Panc1 (cell line): ENCODE results near the gene GREB1.

Source experiments
- POLR2AphosphoS5 ChIP-seq: IDR thresholded peaks from 2 replicates; pipeline ENCODE4 v1.6.1; 2012; ENCODE audit warnings: mild to moderate bottlenecking, low read depth, low read length, moderate library complexity
- REST ChIP-seq, 2 experiments: IDR thresholded peaks; 2 replicates each; pipeline ENCODE4 v1.6.1; 2011 to 2012; ENCODE audit warnings: low read depth in 2 of 2, control low read depth in 1 of 2, low read length in 1 of 2, mild to moderate bottlenecking in 1 of 2, moderate library complexity in 1 of 2; ENCODE audit not compliant: insufficient read depth in 1 of 2
- TCF7L2 ChIP-seq: IDR thresholded peaks from 2 replicates; pipeline ENCODE4 v1.6.1; 2011; ENCODE audit warnings: mild to moderate bottlenecking, low read depth, low read length, inconsistent platforms
- TF ChIP-seq, protein P1 (sequence below): fragments of 450-650 bp; IDR thresholded peaks from 2 replicates; pipeline ENCODE4 v1.5.1; 2017; ENCODE audit warnings: mild to moderate bottlenecking

DNA sequence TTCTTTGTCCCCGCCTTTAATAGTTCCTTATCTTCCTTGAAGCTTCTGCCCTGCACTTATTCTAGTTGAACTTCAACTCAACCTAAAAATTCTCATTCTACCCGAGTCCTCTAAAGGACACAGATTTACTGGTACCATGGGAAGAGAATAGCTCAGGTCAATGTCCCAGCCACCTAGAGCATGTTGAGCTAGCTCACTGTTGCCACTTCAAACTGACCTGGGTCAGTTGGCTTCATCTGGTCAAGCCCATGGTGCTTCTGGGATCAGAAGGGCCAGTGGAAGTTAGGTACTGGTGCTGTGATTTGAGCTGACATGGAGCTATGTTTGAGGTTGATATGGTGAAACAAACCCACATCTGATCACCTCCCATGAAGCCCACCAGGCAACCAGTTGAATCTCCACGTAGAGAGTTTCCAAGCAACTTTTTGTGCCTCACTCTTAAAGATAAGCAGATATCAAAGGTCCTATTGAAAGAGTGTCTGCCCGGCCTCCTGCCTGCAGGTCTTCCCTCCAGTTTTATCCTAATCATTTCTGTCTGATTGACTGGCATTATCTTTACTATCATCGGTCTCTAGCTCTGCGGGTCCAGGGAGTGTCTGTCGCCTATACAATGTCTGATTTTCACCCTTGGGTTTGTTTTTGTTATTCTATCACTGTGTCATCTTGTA lies 17.2 kb downstream of the GREB1 start:
- TF ChIP-seq, protein P1, sequence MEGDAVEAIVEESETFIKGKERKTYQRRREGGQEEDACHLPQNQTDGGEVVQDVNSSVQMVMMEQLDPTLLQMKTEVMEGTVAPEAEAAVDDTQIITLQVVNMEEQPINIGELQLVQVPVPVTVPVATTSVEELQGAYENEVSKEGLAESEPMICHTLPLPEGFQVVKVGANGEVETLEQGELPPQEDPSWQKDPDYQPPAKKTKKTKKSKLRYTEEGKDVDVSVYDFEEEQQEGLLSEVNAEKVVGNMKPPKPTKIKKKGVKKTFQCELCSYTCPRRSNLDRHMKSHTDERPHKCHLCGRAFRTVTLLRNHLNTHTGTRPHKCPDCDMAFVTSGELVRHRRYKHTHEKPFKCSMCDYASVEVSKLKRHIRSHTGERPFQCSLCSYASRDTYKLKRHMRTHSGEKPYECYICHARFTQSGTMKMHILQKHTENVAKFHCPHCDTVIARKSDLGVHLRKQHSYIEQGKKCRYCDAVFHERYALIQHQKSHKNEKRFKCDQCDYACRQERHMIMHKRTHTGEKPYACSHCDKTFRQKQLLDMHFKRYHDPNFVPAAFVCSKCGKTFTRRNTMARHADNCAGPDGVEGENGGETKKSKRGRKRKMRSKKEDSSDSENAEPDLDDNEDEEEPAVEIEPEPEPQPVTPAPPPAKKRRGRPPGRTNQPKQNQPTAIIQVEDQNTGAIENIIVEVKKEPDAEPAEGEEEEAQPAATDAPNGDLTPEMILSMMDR = no peak
- TF ChIP-seq POLR2AphosphoS5 (no peak), REST (IDR thresholded peaks at IDR 0.05; ENCODE audit: insufficient read depth in 1 of 2, low read depth in 2 of 2, low read length in 1 of 2) (no peak), TCF7L2 (no peak)
